Right lobe of liver (tissue), 6 donors: Measurements from ENCODE around the gene SLC44A1. TPM values are rescaled to one million over a fixed set of nuclear protein-coding genes. Genes with fewer than 3 reads are reported as not detected.

ENCODE experiments used
- ATAC-seq, 4 donors: fragments of 200-7000 bp; cut with Tn5 transposase; one replicate each; pipeline ENCODE4 v1.9.1; 2020; ENCODE audit warnings: mild to moderate bottlenecking in 4 of 4, moderate library complexity in 4 of 4
- DNase-seq, 3 donors: peaks; one replicate each; pipeline ENCODE4 v3.0.0-alpha.2; 2020
- H3K27ac ChIP-seq, 3 donors: fragments of 200-600 bp; one replicate each; pipeline ENCODE4 v1.8.0; 2022
- H3K27me3 ChIP-seq, 2 donors: fragments of 200-600 bp; one replicate each; pipeline ENCODE4 v1.8.0; 2022
- H3K36me3 ChIP-seq, 4 donors: fragments of 200-600 bp; sonication (generic) in 1 of 4; one replicate each; pipeline versions ENCODE4 v1.5.1 to v1.8.0; 2017 to 2022; ENCODE audit warnings: control low read depth in 1 of 4
- H3K4me1 ChIP-seq, 4 donors: fragments of 200-600 bp; sonication (generic) in 1 of 4; one replicate each; pipeline versions ENCODE4 v1.5.1 to v1.8.0; 2017 to 2022; ENCODE audit warnings: control low read depth in 1 of 4
- H3K4me3 ChIP-seq, 3 donors: fragments of 200-600 bp; one replicate each; pipeline ENCODE4 v1.8.0; 2022
- H3K9me3 ChIP-seq, 4 donors: fragments of 200-600 bp; sonication (generic) in 1 of 4; one replicate each; pipeline versions ENCODE4 v1.5.1 to v1.8.0; 2017 to 2022; ENCODE audit warnings: control low read depth in 1 of 4
- CTCF ChIP-seq, 4 donors: fragments of 200-600 bp in 3 of 4; fragments of 450-650 bp in 1 of 4; IDR thresholded peaks; one replicate each; pipeline versions ENCODE4 v1.5.1 to v1.8.0; 2016 to 2022; ENCODE audit warnings: antibody characterized with exemption in 4 of 4, mild to moderate bottlenecking in 2 of 4
- POLR2A ChIP-seq: fragments of 450-650 bp; IDR thresholded peaks from one replicate; pipeline ENCODE4 v1.6.1; 2017; ENCODE audit warnings: antibody characterized with exemption, mild to moderate bottlenecking
- WGBS: methylation state at CpG from one replicate; pipeline ENCODE4 v1.1.6; 2018; ENCODE audit warnings: low coverage, low lambda C conversion rate; ENCODE audit not compliant: insufficient coverage; ENCODE audit errors: missing lambda C conversion rate; 5-methylcytosine and 5-hydroxymethylcytosine counted together
- intact Hi-C, 2 donors: fragments of 100-400 bp; cut with DNase I; formaldehyde crosslinking; loops; one replicate each; pipeline versions ENCODE4 v1.11.2 to v1.14.1; 2022
- total RNA-seq, 6 experiments: library from RNA; depleted of rRNA in 2 of 6; stranded (reverse); fragments of >200 nt in 2 of 6; fragmentation: NEBNext Ultra II Directional in 3 of 6; extraction: Animal tissue kit (Norgen Biotek cat#: 25700) in 3 of 6; gene quantifications; one replicate each; pipeline versions ENCODE4 v1.1.0 to v1.2.4, GENCODE V29; 2016 to 2023
- donor health status: DM: no; HTN: yes; CAD: no.
- donor health status: DM: no; HTN: no; CAD: no.
- donor health status: DM: no; HTN: no; CAD: no.
- donor health status: DM: no; HTN: yes; CAD: no.
- donor health status: DM: no; HTN: yes; CAD: no.

The SLC44A1 gene
- total RNA-seq, 6 experiments from 2014 or later = 44.7 to 73.2 (median 50.1) TPM

GRCh38 chr9:105328296-105328695 lies 83.8 kb downstream of the SLC44A1 start:
- TF ChIP-seq CTCF (IDR thresholded peaks at IDR 0.05) = no peak
- no peak for TF ChIP-seq POLR2A

GRCh38 chr9:105328872-105329718 lies 84.6 kb downstream of the SLC44A1 start:
- no peak for TF ChIP-seq CTCF (IDR thresholded peaks at IDR 0.05)
- TF ChIP-seq POLR2A = no peak
- H3K4me3 ChIP-seq = no peak overlapping the region
- intact Hi-C loops = no loop called here
- no peaks in the 10 kb centered on the region for H3K9me3 ChIP-seq
- ATAC-seq = no peak
- H3K4me1 ChIP-seq = peaks cover 0 to 25% (median 3%) of the 10 kb centered on the region in 4 donors
- 95% methylated on average over 10 of the region's 12 CpGs for WGBS
- no peak overlapping the region for H3K27ac ChIP-seq
- no peak for DNase-seq
- H3K27me3 ChIP-seq = no peaks in the 10 kb centered on the region
- no peaks in the 10 kb centered on the region for H3K36me3 ChIP-seq

More at GRCh38 chr9:105328296-105328695, 83.8 kb downstream of the SLC44A1 start:
- Histone ChIP-seq H3K4me3 (no peak overlapping the region), H3K36me3 (no peaks in the 10 kb centered on the region), H3K4me1 (peaks cover 0 to 25% (median 3%) of the 10 kb centered on the region in 4 donors), H3K27ac (no peak overlapping the region), H3K9me3 (no peaks in the 10 kb centered on the region), H3K27me3 (no peaks in the 10 kb centered on the region)
- WGBS = 95% methylated on average over 3 of the region's 3 CpGs
- ATAC-seq (no peak), DNase-seq (no peak)
- intact Hi-C loops = no loop called here

- WGBS = 100% methylated on average over 1 of the region's 1 CpG
- peaks cover 0 to 25% (median 3%) of the 10 kb centered on the region in 4 donors for H3K4me1 ChIP-seq
These were observed 85.2 kb downstream of the SLC44A1 start for GRCh38 chr9:105329719-105330062.

GRCh38 chr9:105330201-105330600 lies 85.8 kb downstream of the SLC44A1 start:
- TF ChIP-seq CTCF (IDR thresholded peaks at IDR 0.05) (no peak), POLR2A (no peak)
- no peaks in the 10 kb centered on the region for H3K27me3 ChIP-seq
- no peaks in the 10 kb centered on the region for H3K36me3 ChIP-seq
- H3K4me1 ChIP-seq = peaks cover 0 to 25% (median 3%) of the 10 kb centered on the region in 4 donors
- intact Hi-C loops = no loop called here
- ATAC-seq (peak in 1 of 4 donors; percentile 72), DNase-seq (no peak)
- H3K9me3 ChIP-seq = no peaks in the 10 kb centered on the region
- no peak overlapping the region for H3K27ac ChIP-seq
- no peak overlapping the region for H3K4me3 ChIP-seq

More at GRCh38 chr9:105329719-105330062, 85.2 kb downstream of the SLC44A1 start:
- ATAC-seq (no peak), DNase-seq (no peak)
- no peaks in the 10 kb centered on the region for H3K27me3 ChIP-seq
- no peak overlapping the region for H3K27ac ChIP-seq
- H3K9me3 ChIP-seq = no peaks in the 10 kb centered on the region
- intact Hi-C loops = no loop called here
- no peaks in the 10 kb centered on the region for H3K36me3 ChIP-seq
- no peak for TF ChIP-seq CTCF (IDR thresholded peaks at IDR 0.05)
- no peak for TF ChIP-seq POLR2A
- no peak overlapping the region for H3K4me3 ChIP-seq
